Colonic mucosa (tissue), 4 donors: ENCODE measurements around the gene EVA1B. TPM values are rescaled to one million over a fixed set of nuclear protein-coding genes. Genes with fewer than 3 reads are reported as not detected.
A peak's percentile ranks its signal among the peaks of the same experiment; 100 is the strongest.

Experiments used
- DNase-seq: peaks from one replicate; pipeline ENCODE4 v3.0.0-alpha.2; 2020
- H3K27ac ChIP-seq: fragments of 200-600 bp; one replicate; pipeline ENCODE4 v1.8.0; 2021
- H3K27me3 ChIP-seq: fragments of 200-600 bp; one replicate; pipeline ENCODE4 v1.8.0; 2021
- H3K36me3 ChIP-seq: fragments of 200-600 bp; one replicate; pipeline ENCODE4 v1.8.0; 2021
- H3K4me1 ChIP-seq: fragments of 200-600 bp; one replicate; pipeline ENCODE4 v1.8.0; 2021; ENCODE audit warnings: mild to moderate bottlenecking
- H3K4me3 ChIP-seq: fragments of 200-600 bp; one replicate; pipeline ENCODE4 v1.8.0; 2021
- H3K9ac ChIP-seq, 2 donors: one replicate each; pipeline ENCODE4 v1.7.0; 2013; ENCODE audit warnings: control low read depth in 2 of 2, low read depth in 2 of 2, low read length in 2 of 2
- H3K9me3 ChIP-seq: fragments of 200-600 bp; one replicate; pipeline ENCODE4 v1.8.0; 2021
- intact Hi-C: fragments of 100-400 bp; cut with DNase I; formaldehyde crosslinking; loops from one replicate; pipeline ENCODE4 v1.14.1; 2022
- total RNA-seq, 2 donors: library from RNA; stranded (reverse); fragmentation: NEBNext Ultra II Directional in 1 of 2; extraction: Animal tissue kit (Norgen Biotek cat#: 25700) in 1 of 2; gene quantifications; one replicate each; pipeline ENCODE4 v1.2.1, GENCODE V29; 2021
- TF ChIP-seq, protein P1 (sequence below): fragments of 200-600 bp; IDR thresholded peaks from one replicate; pipeline ENCODE4 v1.8.0; 2022; ENCODE audit warnings: antibody characterized with exemption, mild to moderate bottlenecking
- donor health status: healthy.
- donor health status: DM: no; HTN: no; CAD: no.
- donor health status: DM: no; HTN: no; CAD: no.

Gene EVA1B
- total RNA-seq, 2 donors from 2014 or later, result 5.3 to 8.7 TPM

DNA sequence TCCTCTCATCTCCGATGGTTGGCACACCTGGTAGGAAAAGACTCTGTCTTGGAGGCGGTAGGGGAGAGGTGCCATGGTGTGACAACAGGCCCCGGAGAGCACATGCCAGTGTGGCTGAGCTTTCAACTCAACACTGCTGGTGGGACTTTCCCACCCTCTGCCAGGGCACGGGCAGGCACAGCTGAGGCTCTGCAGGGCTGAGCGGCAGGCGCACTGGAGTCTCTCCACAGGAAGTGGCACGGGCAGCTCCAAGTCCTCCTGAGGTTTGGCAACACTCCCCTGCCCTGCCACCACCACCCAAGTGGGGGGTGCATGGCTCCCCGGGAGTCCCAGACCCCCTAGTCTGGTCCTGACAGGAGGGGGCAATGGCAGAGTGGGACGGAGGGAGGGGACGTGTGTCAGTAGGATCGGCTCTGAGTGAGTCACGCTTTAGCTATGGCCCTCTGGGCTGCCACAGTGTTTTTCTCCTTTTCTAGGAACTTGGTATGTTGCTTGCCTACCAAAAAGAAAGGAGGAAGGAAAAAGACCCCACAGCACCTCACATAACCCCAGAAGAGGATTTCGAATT lies 27.3 kb upstream of the EVA1B start:
- H3K36me3 ChIP-seq, result peaks cover 24% of the 10 kb centered on the region
- H3K9ac ChIP-seq, result no peak overlapping the region
- TF ChIP-seq, protein P1, sequence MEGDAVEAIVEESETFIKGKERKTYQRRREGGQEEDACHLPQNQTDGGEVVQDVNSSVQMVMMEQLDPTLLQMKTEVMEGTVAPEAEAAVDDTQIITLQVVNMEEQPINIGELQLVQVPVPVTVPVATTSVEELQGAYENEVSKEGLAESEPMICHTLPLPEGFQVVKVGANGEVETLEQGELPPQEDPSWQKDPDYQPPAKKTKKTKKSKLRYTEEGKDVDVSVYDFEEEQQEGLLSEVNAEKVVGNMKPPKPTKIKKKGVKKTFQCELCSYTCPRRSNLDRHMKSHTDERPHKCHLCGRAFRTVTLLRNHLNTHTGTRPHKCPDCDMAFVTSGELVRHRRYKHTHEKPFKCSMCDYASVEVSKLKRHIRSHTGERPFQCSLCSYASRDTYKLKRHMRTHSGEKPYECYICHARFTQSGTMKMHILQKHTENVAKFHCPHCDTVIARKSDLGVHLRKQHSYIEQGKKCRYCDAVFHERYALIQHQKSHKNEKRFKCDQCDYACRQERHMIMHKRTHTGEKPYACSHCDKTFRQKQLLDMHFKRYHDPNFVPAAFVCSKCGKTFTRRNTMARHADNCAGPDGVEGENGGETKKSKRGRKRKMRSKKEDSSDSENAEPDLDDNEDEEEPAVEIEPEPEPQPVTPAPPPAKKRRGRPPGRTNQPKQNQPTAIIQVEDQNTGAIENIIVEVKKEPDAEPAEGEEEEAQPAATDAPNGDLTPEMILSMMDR, result no peak
- peak overlapping the region; percentile 47 for H3K27ac ChIP-seq
- no peak overlapping the region for H3K4me3 ChIP-seq
- H3K27me3 ChIP-seq, result no peaks in the 10 kb centered on the region
- intact Hi-C loops, result no loop called here
- H3K4me1 ChIP-seq, result peaks cover 8% of the 10 kb centered on the region
- DNase-seq, result no peak
- no peaks in the 10 kb centered on the region for H3K9me3 ChIP-seq

- Histone ChIP-seq H3K27ac (peak overlapping the region; percentile 47), H3K4me1 (peaks cover 8% of the 10 kb centered on the region), H3K9ac (no peak overlapping the region), H3K4me3 (no peak overlapping the region), H3K9me3 (no peaks in the 10 kb centered on the region), H3K36me3 (peaks cover 19% of the 10 kb centered on the region), H3K27me3 (no peaks in the 10 kb centered on the region)
- DNase-seq, result no peak
- intact Hi-C loops, result no loop called here
- TF ChIP-seq, protein P1, result no peak
These were observed 26.4 kb upstream of the EVA1B start for GRCh38 chr1:36349839-36350238.

DNA sequence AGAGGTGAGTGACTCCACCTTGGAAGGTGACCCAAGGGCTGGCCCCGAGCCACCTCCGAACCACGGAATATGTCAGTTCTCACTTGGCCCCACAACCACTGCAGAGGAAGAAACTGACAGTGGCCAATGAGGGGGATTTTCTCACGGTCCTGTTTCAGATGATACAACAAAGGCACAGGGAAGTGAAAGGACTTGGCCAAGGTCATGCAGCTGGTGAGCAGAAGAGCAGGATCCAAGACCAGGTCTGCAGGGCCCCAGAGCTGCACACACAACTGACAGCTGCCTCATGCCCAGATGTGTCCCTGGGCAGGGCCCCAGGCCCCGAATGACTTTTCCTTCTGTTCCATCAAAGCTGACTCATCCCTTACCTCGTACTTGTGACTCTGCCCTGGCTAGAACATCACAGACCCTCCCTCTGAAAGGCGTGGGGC lies 25.8 kb upstream of the EVA1B start:
- no peak overlapping the region for H3K9ac ChIP-seq
- H3K27me3 ChIP-seq, result no peaks in the 10 kb centered on the region
- peaks cover 17% of the 10 kb centered on the region for H3K36me3 ChIP-seq
- H3K4me1 ChIP-seq, result peaks cover 8% of the 10 kb centered on the region
- no peaks in the 10 kb centered on the region for H3K9me3 ChIP-seq
- TF ChIP-seq, protein P1, result no peak
- no peak overlapping the region for H3K27ac ChIP-seq
- no peak overlapping the region for H3K4me3 ChIP-seq
- no peak for DNase-seq
- intact Hi-C loops, result no loop called here

DNA sequence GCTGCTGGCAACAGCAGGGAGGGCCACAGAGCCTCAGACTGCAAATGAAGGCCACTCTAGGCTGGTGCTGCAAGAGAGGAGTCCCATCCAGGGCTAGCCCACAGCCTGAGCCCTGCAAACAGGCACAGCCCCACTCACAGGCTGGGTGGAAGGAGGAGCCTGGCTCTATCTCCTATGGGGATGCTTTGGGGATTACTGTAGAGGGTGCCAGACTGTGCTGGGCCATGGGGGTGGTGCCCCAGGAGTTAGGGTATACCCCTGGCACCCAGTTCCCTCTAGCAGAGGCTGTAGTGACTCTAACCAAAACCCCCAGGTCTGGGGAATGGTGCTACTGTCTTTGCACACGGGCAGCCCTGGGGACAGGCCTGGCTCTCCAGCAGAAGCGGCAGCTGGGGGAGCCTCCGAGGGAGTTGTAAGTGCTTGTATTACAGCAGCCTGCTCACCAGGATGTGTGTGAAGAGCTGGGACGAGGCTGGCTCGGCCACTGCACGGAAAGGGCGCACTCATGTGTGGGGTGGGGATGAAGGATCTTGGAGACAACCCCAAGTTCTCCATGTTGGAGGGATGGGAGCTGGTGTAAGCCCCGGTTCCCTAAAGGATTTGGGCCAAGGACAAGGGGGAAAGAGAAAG lies 23.4 kb upstream of the EVA1B start:
- intact Hi-C loops, result no loop called here
- no peak overlapping the region for H3K27ac ChIP-seq
- no peak overlapping the region for H3K9ac ChIP-seq
- TF ChIP-seq, protein P1, result no peak
- no peak for DNase-seq
- no peaks in the 10 kb centered on the region for H3K27me3 ChIP-seq
- H3K4me3 ChIP-seq, result no peak overlapping the region
- no peaks in the 10 kb centered on the region for H3K9me3 ChIP-seq
- peaks cover 17% of the 10 kb centered on the region for H3K36me3 ChIP-seq
- H3K4me1 ChIP-seq, result peaks cover 8% of the 10 kb centered on the region

DNA sequence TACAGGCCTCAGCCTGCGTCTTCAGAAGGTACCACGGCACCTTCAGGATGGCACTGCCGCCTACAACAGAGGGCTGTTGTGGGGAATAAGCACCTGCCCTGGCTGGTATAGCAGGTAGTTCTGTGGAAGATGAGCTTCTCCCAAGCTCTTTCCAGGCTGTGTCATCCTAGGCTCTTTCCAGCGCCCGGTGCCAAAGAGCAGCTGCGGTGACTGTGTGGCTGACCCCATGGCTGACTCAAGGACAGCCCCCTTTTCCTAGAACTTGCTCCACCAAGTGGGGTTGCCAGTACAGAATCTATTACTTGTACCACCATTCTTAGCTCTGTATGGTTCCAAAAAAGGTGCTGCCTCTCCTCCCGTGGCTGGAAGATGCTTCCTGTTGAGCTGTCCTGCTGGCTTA lies 21.9 kb upstream of the EVA1B start:
- H3K9me3 ChIP-seq, result no peaks in the 10 kb centered on the region
- peaks cover 17% of the 10 kb centered on the region for H3K36me3 ChIP-seq
- TF ChIP-seq, protein P1, result no peak
- intact Hi-C loops, result no loop called here
- H3K4me1 ChIP-seq, result peaks cover 6% of the 10 kb centered on the region
- H3K4me3 ChIP-seq, result no peak overlapping the region
- no peak overlapping the region for H3K27ac ChIP-seq
- no peaks in the 10 kb centered on the region for H3K27me3 ChIP-seq
- DNase-seq, result no peak
- H3K9ac ChIP-seq, result no peak overlapping the region
